H7 (cell line): Measurements from ENCODE around the gene ARFIP1. TPM values are rescaled to one million over a fixed set of nuclear protein-coding genes. Genes with fewer than 3 reads are reported as not detected.
"Not testable (repeated sequence)": the region's sequence is repeated elsewhere in the genome, so short reads cannot be mapped to it uniquely, and the experiment has no call there.

Source experiments
- DNase-seq: peaks from one replicate; pipeline ENCODE4 v3.0.0; 2012
- H3K27me3 ChIP-seq: 2 replicates; pipeline ENCODE4 v1.6.0; 2011; ENCODE audit warnings: mild to moderate bottlenecking, low read length; ENCODE audit not compliant: control insufficient read depth, insufficient read depth
- H3K36me3 ChIP-seq: replicated peaks from 2 replicates; pipeline ENCODE4 v1.5.1; 2011; ENCODE audit warnings: low read length; ENCODE audit not compliant: control insufficient read depth, insufficient read depth
- H3K4me3 ChIP-seq: 2 replicates; pipeline ENCODE4 v1.5.1; 2011; ENCODE audit warnings: low read depth, mild to moderate bottlenecking, control low read depth, low read length, moderate library complexity; ENCODE audit not compliant: insufficient read depth
- total RNA-seq: library from RNA; depleted of rRNA; stranded (reverse); fragments of >200 nt; shearing (Covaris generic); gene quantifications from 2 replicates; pipeline ENCODE4 v1.2.3, GENCODE V29; 2014

Gene ARFIP1
- total RNA-seq, 1 experiment from 2014 or later = 30.5 TPM

- H3K4me3 ChIP-seq = no peak overlapping the region
- no peak for DNase-seq
- no peaks in the 10 kb centered on the region for H3K27me3 ChIP-seq
- H3K36me3 ChIP-seq = no peaks in the 10 kb centered on the region; the same call in 1 of the 2 replicates
These were observed 102.2 kb downstream of the ARFIP1 start for GRCh38 chr4:152881974-152882373.

GRCh38 chr4:152885185-152885584 lies 105.4 kb downstream of the ARFIP1 start:
- H3K27me3 ChIP-seq = no peaks in the 10 kb centered on the region
- no peak for DNase-seq
- H3K4me3 ChIP-seq = no peak overlapping the region
- H3K36me3 ChIP-seq = no peaks in the 10 kb centered on the region; the same call in 1 of the 2 replicates

GRCh38 chr4:152886201-152886600 lies 106.4 kb downstream of the ARFIP1 start:
- no peak overlapping the region for H3K4me3 ChIP-seq
- no peak for DNase-seq

GRCh38 chr4:152887981-152888380 lies 108.2 kb downstream of the ARFIP1 start:
- H3K36me3 ChIP-seq = no peaks in the 10 kb centered on the region; the same call in 1 of the 2 replicates
- no peak for DNase-seq
- no peak overlapping the region for H3K4me3 ChIP-seq
- no peaks in the 10 kb centered on the region for H3K27me3 ChIP-seq

More at GRCh38 chr4:152886201-152886600, 106.4 kb downstream of the ARFIP1 start:
- Histone ChIP-seq H3K27me3 (no peaks in the 10 kb centered on the region), H3K36me3 (no peaks in the 10 kb centered on the region; the same call in 1 of the 2 replicates)

- DNase-seq = no peak
- Histone ChIP-seq H3K27me3 (no peaks in the 10 kb centered on the region), H3K4me3 (no peak overlapping the region), H3K36me3 (no peaks in the 10 kb centered on the region; the same call in 1 of the 2 replicates)
These were observed 113.2 kb downstream of the ARFIP1 start for GRCh38 chr4:152892974-152893373.

- no peak overlapping the region for H3K4me3 ChIP-seq
- no peaks in the 10 kb centered on the region for H3K36me3 ChIP-seq
- no peak for DNase-seq
- no peaks in the 10 kb centered on the region for H3K27me3 ChIP-seq
These were observed 114.9 kb downstream of the ARFIP1 start for GRCh38 chr4:152894673-152895072.

- H3K4me3 ChIP-seq = no peak overlapping the region
- H3K27me3 ChIP-seq = no peaks in the 10 kb centered on the region
- H3K36me3 ChIP-seq = no peaks in the 10 kb centered on the region
- no peak for DNase-seq
These were observed 117.1 kb downstream of the ARFIP1 start for GRCh38 chr4:152896811-152897210.

GRCh38 chr4:152898133-152898532 lies 118.4 kb downstream of the ARFIP1 start:
- not testable (repeated sequence) for H3K27me3 ChIP-seq, H3K36me3 ChIP-seq, H3K4me3 ChIP-seq, DNase-seq

- no peaks in the 10 kb centered on the region for H3K36me3 ChIP-seq
- DNase-seq = no peak
- no peaks in the 10 kb centered on the region for H3K27me3 ChIP-seq
- H3K4me3 ChIP-seq = no peak overlapping the region
These were observed 118.9 kb downstream of the ARFIP1 start for GRCh38 chr4:152898606-152899005.

GRCh38 chr4:152900395-152900794 lies 120.6 kb downstream of the ARFIP1 start:
- H3K4me3 ChIP-seq = no peak overlapping the region
- H3K27me3 ChIP-seq = no peaks in the 10 kb centered on the region
- no peaks in the 10 kb centered on the region for H3K36me3 ChIP-seq
- no peak for DNase-seq

- Histone ChIP-seq H3K4me3 (no peak overlapping the region), H3K36me3 (no peaks in the 10 kb centered on the region), H3K27me3 (no peaks in the 10 kb centered on the region)
- no peak for DNase-seq
These were observed 121.5 kb downstream of the ARFIP1 start for GRCh38 chr4:152901205-152901604.

GRCh38 chr4:152903658-152904057 lies 123.9 kb downstream of the ARFIP1 start:
- no peak for DNase-seq
- Histone ChIP-seq H3K36me3 (no peaks in the 10 kb centered on the region), H3K27me3 (no peaks in the 10 kb centered on the region), H3K4me3 (no peak overlapping the region)

GRCh38 chr4:152909901-152910300 lies 130.1 kb downstream of the ARFIP1 start:
- H3K27me3 ChIP-seq = no peaks in the 10 kb centered on the region
- DNase-seq = no peak
- H3K36me3 ChIP-seq = no peaks in the 10 kb centered on the region
- no peak overlapping the region for H3K4me3 ChIP-seq

GRCh38 chr4:152910521-152910920 lies 130.8 kb downstream of the ARFIP1 start:
- Histone ChIP-seq H3K27me3 (no peaks in the 10 kb centered on the region), H3K4me3 (no peak overlapping the region), H3K36me3 (no peaks in the 10 kb centered on the region)
- DNase-seq = no peak

GRCh38 chr4:152917543-152918395 lies 138.0 kb downstream of the ARFIP1 start:
- H3K27me3 ChIP-seq = no peaks in the 10 kb centered on the region
- no peak for DNase-seq
- H3K36me3 ChIP-seq = no peaks in the 10 kb centered on the region
- no peak overlapping the region for H3K4me3 ChIP-seq
